K562 (cell line): ENCODE results near the gene SNX12. TPM values are rescaled to one million over a fixed set of nuclear protein-coding genes. Genes with fewer than 3 reads are reported as not detected.
A peak's percentile ranks its signal among the peaks of the same experiment; 100 is the strongest.

Source experiments
- CEBPG ChIP-seq, 3 experiments: fragments of 200-800 bp in 1 of 3; sonication (Bioruptor generic) in 1 of 3; sonication (generic) in 1 of 3; formaldehyde crosslinking in 1 of 3; IDR thresholded peaks in 2 of 3; conservative IDR thresholded peaks in 1 of 3; 2 replicates each; pipeline versions ENCODE4 v1.6.1 to v1.8.0; 2016 to 2022; ENCODE audit warnings: missing compliant biosample characterization in 2 of 3, missing genetic modification characterization in 2 of 3, mild to moderate bottlenecking in 1 of 3, missing genetic modification reagents in 1 of 3
- EP300 ChIP-seq: IDR thresholded peaks from 2 replicates; pipeline ENCODE4 v1.6.1; 2012; ENCODE audit warnings: low read length, improper control_type of control experiment
- FOXJ3 ChIP-seq: sonication (generic); formaldehyde crosslinking; IDR thresholded peaks from 2 replicates; pipeline ENCODE4 v1.4.0; 2020; ENCODE audit warnings: mild to moderate bottlenecking, missing genetic modification reagents
- GATAD2A ChIP-seq: fragments of 450-650 bp; IDR thresholded peaks from 2 replicates; pipeline ENCODE4 v1.6.1; 2017
- LCOR ChIP-seq: sonication (generic); formaldehyde crosslinking; IDR thresholded peaks from 2 replicates; pipeline ENCODE4 v1.8.0; 2022; ENCODE audit warnings: mild to moderate bottlenecking, missing genetic modification reagents
- MAFF ChIP-seq: IDR thresholded peaks from 2 replicates; pipeline ENCODE4 v1.6.1; 2012; ENCODE audit warnings: low read length, improper control_type of control experiment
- MEIS2 ChIP-seq: fragments of 450-650 bp; IDR thresholded peaks from 2 replicates; pipeline ENCODE4 v1.6.1; 2014; ENCODE audit warnings: mild to moderate bottlenecking; ENCODE audit not compliant: partially characterized antibody
- NCOA2 ChIP-seq, 2 experiments: fragments of 450-650 bp; IDR thresholded peaks; 2 replicates each; pipeline ENCODE4 v1.6.1; 2018; ENCODE audit warnings: mild to moderate bottlenecking in 2 of 2, moderate library complexity in 1 of 2; ENCODE audit not compliant: partially characterized antibody in 2 of 2
- NFATC3 ChIP-seq: fragments of 450-650 bp; IDR thresholded peaks from 2 replicates; pipeline ENCODE4 v1.6.1; 2017; ENCODE audit warnings: mild to moderate bottlenecking
- SMAD1 ChIP-seq: fragments of 150-350 bp; IDR thresholded peaks from 2 replicates; pipeline ENCODE4 v1.6.1; 2014; ENCODE audit warnings: low read length, low read depth; ENCODE audit not compliant: partially characterized antibody
- SMARCC2 ChIP-seq: fragments of 450-650 bp; IDR thresholded peaks from 2 replicates; pipeline ENCODE4 v1.6.1; 2017; ENCODE audit warnings: antibody characterized with exemption, moderate library complexity, mild to moderate bottlenecking, low read depth
- STAG1 ChIP-seq: sonication (generic); formaldehyde crosslinking; IDR thresholded peaks from 2 replicates; pipeline ENCODE4 v1.5.0; 2020; ENCODE audit warnings: missing genetic modification reagents, borderline replicate concordance
- STAT5A ChIP-seq: IDR thresholded peaks from 2 replicates; pipeline ENCODE4 v1.6.1; 2012; ENCODE audit warnings: low read length, inconsistent platforms, borderline replicate concordance
- ZNF197 ChIP-seq: fragments of 200-800 bp; sonication (Bioruptor generic); IDR thresholded peaks from 2 replicates; pipeline ENCODE4 v1.6.1; 2016; ENCODE audit warnings: low read depth, missing genetic modification characterization, missing compliant biosample characterization
- polyA plus RNA-seq, 8 experiments: library from polyadenylated mRNA; depleted of rRNA in 4 of 8; stranded (reverse) in 5 of 8; unstranded in 3 of 8; fragments of >200 nt; fragmentation: Nextera tagmentation in 2 of 8; fragmentation: Illumina TruSeq in 1 of 8; extraction: Ambion mirVana in 2 of 8; extraction: Trizol in 1 of 8; gene quantifications; 2 replicates each; pipeline versions ENCODE4 v1.2.1 to v1.2.3, GENCODE V29; 2011 to 2014; ENCODE audit warnings: inconsistent platforms in 1 of 8, missing spikeins in 1 of 8
- total RNA-seq, 7 experiments: library from RNA; depleted of rRNA in 6 of 7; stranded (reverse); fragments of >200 nt in 6 of 7; fragmentation: Illumina TruSeq in 2 of 7; extraction: Trizol in 2 of 7; gene quantifications; 2 replicates each; pipeline versions ENCODE4 v1.2.1 to v1.2.3, GENCODE V29; 2011 to 2021; ENCODE audit warnings: low replicate concordance in 1 of 7
- TF ChIP-seq, protein P1 (sequence below): fragments of 250-450 bp; sonication (Bioruptor Pico); IDR thresholded peaks from 2 replicates; pipeline ENCODE4 v1.4.0; 2020
- TF ChIP-seq, protein P2 (sequence below): sonication (generic); formaldehyde crosslinking; IDR thresholded peaks from 2 replicates; pipeline ENCODE4 v1.8.1; 2023; ENCODE audit warnings: mild to moderate bottlenecking, missing genetic modification reagents, moderate library complexity
- TF ChIP-seq, protein P3 (sequence below): fragments of 450-650 bp; IDR thresholded peaks from 2 replicates; pipeline ENCODE4 v1.6.1; 2018; ENCODE audit warnings: mild to moderate bottlenecking, low read depth; ENCODE audit not compliant: partially characterized antibody
- TF ChIP-seq, protein P4 (sequence below): IDR thresholded peaks from 2 replicates; pipeline ENCODE4 v1.6.1; 2011; ENCODE audit not compliant: insufficient read length; ENCODE audit errors: extremely low read depth

SNX12 gene
- total and polyA plus RNA-seq, 9 of the 15 experiments (the other 6 are each of a cell fraction or from before 2014, with no cell fraction given) = 12.7 to 50.3 (median 37.1) TPM

DNA sequence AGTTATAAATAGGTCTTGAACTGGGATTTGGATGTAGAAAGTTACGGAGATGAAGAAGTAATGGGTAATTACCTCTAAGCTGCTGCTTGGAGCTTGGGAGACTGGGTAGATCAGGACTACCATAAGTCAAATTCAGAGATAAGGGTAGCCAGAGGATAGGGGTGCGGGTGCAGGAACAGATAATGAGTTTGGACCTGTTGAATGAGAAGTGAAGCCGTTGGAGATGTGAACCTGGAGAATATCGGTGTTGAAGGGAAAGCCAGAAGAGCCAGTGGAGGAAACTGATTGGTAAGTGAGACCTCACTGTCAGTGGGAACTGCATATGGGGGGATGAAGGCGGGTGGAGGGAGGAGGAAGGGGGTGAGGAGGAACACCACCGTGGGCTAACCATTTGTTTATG, 26.9 kb upstream of the SNX12 start (continued):
- TF ChIP-seq, protein P1, sequence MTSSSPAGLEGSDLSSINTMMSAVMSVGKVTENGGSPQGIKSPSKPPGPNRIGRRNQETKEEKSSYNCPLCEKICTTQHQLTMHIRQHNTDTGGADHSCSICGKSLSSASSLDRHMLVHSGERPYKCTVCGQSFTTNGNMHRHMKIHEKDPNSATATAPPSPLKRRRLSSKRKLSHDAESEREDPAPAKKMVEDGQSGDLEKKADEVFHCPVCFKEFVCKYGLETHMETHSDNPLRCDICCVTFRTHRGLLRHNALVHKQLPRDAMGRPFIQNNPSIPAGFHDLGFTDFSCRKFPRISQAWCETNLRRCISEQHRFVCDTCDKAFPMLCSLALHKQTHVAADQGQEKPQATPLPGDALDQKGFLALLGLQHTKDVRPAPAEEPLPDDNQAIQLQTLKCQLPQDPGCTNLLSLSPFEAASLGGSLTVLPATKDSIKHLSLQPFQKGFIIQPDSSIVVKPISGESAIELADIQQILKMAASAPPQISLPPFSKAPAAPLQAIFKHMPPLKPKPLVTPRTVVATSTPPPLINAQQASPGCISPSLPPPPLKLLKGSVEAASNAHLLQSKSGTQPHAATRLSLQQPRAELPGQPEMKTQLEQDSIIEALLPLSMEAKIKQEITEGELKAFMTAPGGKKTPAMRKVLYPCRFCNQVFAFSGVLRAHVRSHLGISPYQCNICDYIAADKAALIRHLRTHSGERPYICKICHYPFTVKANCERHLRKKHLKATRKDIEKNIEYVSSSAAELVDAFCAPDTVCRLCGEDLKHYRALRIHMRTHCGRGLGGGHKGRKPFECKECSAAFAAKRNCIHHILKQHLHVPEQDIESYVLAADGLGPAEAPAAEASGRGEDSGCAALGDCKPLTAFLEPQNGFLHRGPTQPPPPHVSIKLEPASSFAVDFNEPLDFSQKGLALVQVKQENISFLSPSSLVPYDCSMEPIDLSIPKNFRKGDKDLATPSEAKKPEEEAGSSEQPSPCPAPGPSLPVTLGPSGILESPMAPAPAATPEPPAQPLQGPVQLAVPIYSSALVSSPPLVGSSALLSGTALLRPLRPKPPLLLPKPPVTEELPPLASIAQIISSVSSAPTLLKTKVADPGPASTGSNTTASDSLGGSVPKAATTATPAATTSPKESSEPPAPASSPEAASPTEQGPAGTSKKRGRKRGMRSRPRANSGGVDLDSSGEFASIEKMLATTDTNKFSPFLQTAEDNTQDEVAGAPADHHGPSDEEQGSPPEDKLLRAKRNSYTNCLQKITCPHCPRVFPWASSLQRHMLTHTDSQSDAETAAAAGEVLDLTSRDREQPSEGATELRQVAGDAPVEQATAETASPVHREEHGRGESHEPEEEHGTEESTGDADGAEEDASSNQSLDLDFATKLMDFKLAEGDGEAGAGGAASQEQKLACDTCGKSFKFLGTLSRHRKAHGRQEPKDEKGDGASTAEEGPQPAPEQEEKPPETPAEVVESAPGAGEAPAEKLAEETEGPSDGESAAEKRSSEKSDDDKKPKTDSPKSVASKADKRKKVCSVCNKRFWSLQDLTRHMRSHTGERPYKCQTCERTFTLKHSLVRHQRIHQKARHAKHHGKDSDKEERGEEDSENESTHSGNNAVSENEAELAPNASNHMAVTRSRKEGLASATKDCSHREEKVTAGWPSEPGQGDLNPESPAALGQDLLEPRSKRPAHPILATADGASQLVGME = no peak
- no peak for TF ChIP-seq NCOA2 (IDR thresholded peaks at IDR 0.05; ENCODE audit: partially characterized antibody in 2 of 2)
- no peak for TF ChIP-seq SMARCC2
- TF ChIP-seq NFATC3 = no peak
- peak; percentile 68 for TF ChIP-seq MEIS2
- TF ChIP-seq SMAD1 = no peak
- TF ChIP-seq, protein P2, sequence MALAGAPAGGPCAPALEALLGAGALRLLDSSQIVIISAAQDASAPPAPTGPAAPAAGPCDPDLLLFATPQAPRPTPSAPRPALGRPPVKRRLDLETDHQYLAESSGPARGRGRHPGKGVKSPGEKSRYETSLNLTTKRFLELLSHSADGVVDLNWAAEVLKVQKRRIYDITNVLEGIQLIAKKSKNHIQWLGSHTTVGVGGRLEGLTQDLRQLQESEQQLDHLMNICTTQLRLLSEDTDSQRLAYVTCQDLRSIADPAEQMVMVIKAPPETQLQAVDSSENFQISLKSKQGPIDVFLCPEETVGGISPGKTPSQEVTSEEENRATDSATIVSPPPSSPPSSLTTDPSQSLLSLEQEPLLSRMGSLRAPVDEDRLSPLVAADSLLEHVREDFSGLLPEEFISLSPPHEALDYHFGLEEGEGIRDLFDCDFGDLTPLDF (CRISPR knock-in tag) = no peak
- TF ChIP-seq FOXJ3 (CRISPR knock-in tag) = no peak
- no peak for TF ChIP-seq STAT5A
- no peak for TF ChIP-seq ZNF197
- TF ChIP-seq MAFF = no peak
- TF ChIP-seq, protein P3, sequence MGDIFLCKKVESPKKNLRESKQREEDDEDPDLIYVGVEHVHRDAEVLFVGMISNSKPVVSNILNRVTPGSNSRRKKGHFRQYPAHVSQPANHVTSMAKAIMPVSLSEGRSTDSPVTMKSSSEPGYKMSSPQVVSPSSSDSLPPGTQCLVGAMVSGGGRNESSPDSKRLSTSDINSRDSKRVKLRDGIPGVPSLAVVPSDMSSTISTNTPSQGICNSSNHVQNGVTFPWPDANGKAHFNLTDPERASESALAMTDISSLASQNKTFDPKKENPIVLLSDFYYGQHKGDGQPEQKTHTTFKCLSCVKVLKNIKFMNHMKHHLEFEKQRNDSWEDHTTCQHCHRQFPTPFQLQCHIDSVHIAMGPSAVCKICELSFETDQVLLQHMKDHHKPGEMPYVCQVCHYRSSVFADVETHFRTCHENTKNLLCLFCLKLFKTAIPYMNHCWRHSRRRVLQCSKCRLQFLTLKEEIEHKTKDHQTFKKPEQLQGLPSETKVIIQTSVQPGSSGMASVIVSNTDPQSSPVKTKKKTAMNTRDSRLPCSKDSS = no peak
- no peak for TF ChIP-seq CEBPG (CRISPR knock-in tag; IDR thresholded peaks at IDR 0.05)
- no peak for TF ChIP-seq CEBPG (tag; conservative IDR thresholded peaks at IDR 0.05 in 1 of 2, IDR thresholded peaks at IDR 0.05 in 1 of 2)
- TF ChIP-seq STAG1 (CRISPR knock-in tag) = no peak
- TF ChIP-seq GATAD2A = peak; percentile 78; the same call in 1 of the 2 replicates
- TF ChIP-seq, protein P4, sequence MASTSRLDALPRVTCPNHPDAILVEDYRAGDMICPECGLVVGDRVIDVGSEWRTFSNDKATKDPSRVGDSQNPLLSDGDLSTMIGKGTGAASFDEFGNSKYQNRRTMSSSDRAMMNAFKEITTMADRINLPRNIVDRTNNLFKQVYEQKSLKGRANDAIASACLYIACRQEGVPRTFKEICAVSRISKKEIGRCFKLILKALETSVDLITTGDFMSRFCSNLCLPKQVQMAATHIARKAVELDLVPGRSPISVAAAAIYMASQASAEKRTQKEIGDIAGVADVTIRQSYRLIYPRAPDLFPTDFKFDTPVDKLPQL = no peak
- no peak for TF ChIP-seq LCOR (CRISPR knock-in tag)
- TF ChIP-seq EP300 = peak; percentile 49; the same call in 1 of the 2 replicates
